WTC11 (cell line): ENCODE measurements around the gene UBE2D2. TPM values are rescaled to one million over a fixed set of nuclear protein-coding genes. Genes with fewer than 3 reads are reported as not detected.
A peak's percentile ranks its signal among the peaks of the same experiment; 100 is the strongest.

Experiments
- ATAC-seq: fragments of 200-7000 bp; cut with Tn5 transposase; 2 replicates; pipeline ENCODE4 v1.10.0; 2021; ENCODE audit warnings: mild to moderate bottlenecking, moderate library complexity
- CTCF ChIA-PET: fragments of 300-600 bp; sonication (Branson Sonifier 250); formaldehyde crosslinking; loops from one replicate; lab custom pipeline; 2021; ENCODE audit warnings: antibody characterized with exemption; lab: Charles Lee
- POLR2A ChIA-PET: fragments of 350-600 bp; sonication (Branson Sonifier 250); formaldehyde crosslinking; loops from one replicate; lab custom pipeline; 2021; ENCODE audit warnings: antibody characterized with exemption; lab: Charles Lee
- DNase-seq: peaks from one replicate; pipeline ENCODE4 v3.0.0; 2021; ENCODE audit warnings: low spot score
- H3K27ac Mint-ChIP-seq: 2 replicates; pipeline ENCODE4 v1.8.0; 2021; ENCODE audit warnings: mixed read lengths
- H3K27me3 Mint-ChIP-seq: 2 replicates; pipeline ENCODE4 v1.8.0; 2021; ENCODE audit warnings: low read depth, mild to moderate bottlenecking, moderate library complexity, mixed read lengths
- H3K36me3 Mint-ChIP-seq: 2 replicates; pipeline ENCODE4 v1.8.0; 2021; ENCODE audit warnings: mixed read lengths
- H3K4me1 Mint-ChIP-seq: 2 replicates; pipeline ENCODE4 v1.8.0; 2022; ENCODE audit warnings: mixed read lengths
- H3K4me3 Mint-ChIP-seq: 2 replicates; pipeline ENCODE4 v1.8.0; 2021; ENCODE audit warnings: mild to moderate bottlenecking, moderate library complexity, mixed read lengths
- H3K9me3 Mint-ChIP-seq: 2 replicates; pipeline ENCODE4 v1.8.0; 2021; ENCODE audit warnings: mixed read lengths
- ATF2 ChIP-seq: sonication (generic); formaldehyde crosslinking; IDR thresholded peaks from 2 replicates; pipeline ENCODE4 v1.8.1; 2022; ENCODE audit warnings: low read depth, missing genetic modification reagents, borderline replicate concordance
- ATF3 ChIP-seq: sonication (generic); formaldehyde crosslinking; conservative IDR thresholded peaks from 2 replicates; pipeline ENCODE4 v1.8.1; 2022; ENCODE audit warnings: mild to moderate bottlenecking, missing genetic modification reagents
- CREB1 ChIP-seq: sonication (generic); formaldehyde crosslinking; IDR thresholded peaks from 2 replicates; pipeline ENCODE4 v1.8.0; 2023; ENCODE audit warnings: mild to moderate bottlenecking, missing genetic modification reagents
- CTCF ChIP-seq: fragments of 200-600 bp; IDR thresholded peaks from 2 replicates; pipeline ENCODE4 v1.8.0; 2022; ENCODE audit warnings: antibody characterized with exemption
- ELF4 ChIP-seq: sonication (generic); formaldehyde crosslinking; IDR thresholded peaks from 2 replicates; pipeline ENCODE4 v1.8.1; 2022; ENCODE audit warnings: low read depth, mild to moderate bottlenecking, moderate library complexity, missing genetic modification reagents
- ETV6 ChIP-seq: sonication (generic); formaldehyde crosslinking; IDR thresholded peaks from 2 replicates; pipeline ENCODE4 v1.8.1; 2022; ENCODE audit warnings: mild to moderate bottlenecking, missing genetic modification reagents
- HMGA2 ChIP-seq: fragments of 250-450 bp; sonication (Bioruptor Pico); IDR thresholded peaks from 2 replicates; pipeline ENCODE4 v1.4.0; 2021; ENCODE audit warnings: mild to moderate bottlenecking, moderate library complexity
- JUN ChIP-seq: sonication (generic); formaldehyde crosslinking; IDR thresholded peaks from 2 replicates; pipeline ENCODE4 v1.8.0; 2023; ENCODE audit warnings: mild to moderate bottlenecking, missing genetic modification reagents
- MYBL2 ChIP-seq: sonication (generic); formaldehyde crosslinking; IDR thresholded peaks from 2 replicates; pipeline ENCODE4 v1.8.1; 2023; ENCODE audit warnings: mild to moderate bottlenecking, moderate library complexity, missing genetic modification reagents
- NFE2L1 ChIP-seq: sonication (generic); formaldehyde crosslinking; IDR thresholded peaks from 2 replicates; pipeline ENCODE4 v1.8.1; 2023; ENCODE audit warnings: missing genetic modification reagents
- NR1H2 ChIP-seq: sonication (generic); formaldehyde crosslinking; IDR thresholded peaks from 2 replicates; pipeline ENCODE4 v1.9.0; 2021; ENCODE audit warnings: mild to moderate bottlenecking, moderate library complexity, missing genetic modification reagents
- SP1 ChIP-seq: sonication (generic); formaldehyde crosslinking; conservative IDR thresholded peaks from 2 replicates; pipeline ENCODE4 v1.8.1; 2022; ENCODE audit warnings: missing genetic modification reagents
- TEAD4 ChIP-seq: sonication (generic); formaldehyde crosslinking; IDR thresholded peaks from 2 replicates; pipeline ENCODE4 v1.8.0; 2022; ENCODE audit warnings: mild to moderate bottlenecking, missing genetic modification reagents
- ZNF219 ChIP-seq: sonication (generic); formaldehyde crosslinking; IDR thresholded peaks from 2 replicates; pipeline ENCODE4 v1.8.0; 2023; ENCODE audit warnings: missing genetic modification reagents, mild to moderate bottlenecking, borderline replicate concordance
- ZNF317 ChIP-seq: sonication (generic); formaldehyde crosslinking; IDR thresholded peaks from 2 replicates; pipeline ENCODE4 v1.8.1; 2023; ENCODE audit warnings: low read depth, mild to moderate bottlenecking, moderate library complexity, missing genetic modification reagents, borderline replicate concordance
- total RNA-seq: library from RNA; stranded (reverse); gene quantifications from 3 replicates; pipeline ENCODE4 v1.2.3, GENCODE V29; 2021
- TF ChIP-seq, protein P1 (sequence below): sonication (generic); formaldehyde crosslinking; IDR thresholded peaks from 2 replicates; pipeline ENCODE4 v1.8.1; 2022; ENCODE audit warnings: mild to moderate bottlenecking, missing genetic modification reagents, moderate library complexity, borderline replicate concordance
- TF ChIP-seq, protein P2 (sequence below): sonication (generic); formaldehyde crosslinking; IDR thresholded peaks from 2 replicates; pipeline ENCODE4 v1.8.1; 2023; ENCODE audit warnings: mild to moderate bottlenecking, missing genetic modification reagents, borderline replicate concordance
- TF ChIP-seq, protein P3 (sequence below): sonication (generic); formaldehyde crosslinking; IDR thresholded peaks from 2 replicates; pipeline ENCODE4 v1.8.1; 2022; ENCODE audit warnings: missing genetic modification reagents, borderline replicate concordance

Gene UBE2D2
- total RNA-seq, 1 experiment from 2014 or later = 183 TPM

GRCh38 chr5:139642891-139643871 lies 82.0 kb downstream of the UBE2D2 start:
- no peak for DNase-seq
- Mint-ChIP-seq H3K4me1 (peaks cover 82% of the 10 kb centered on the region), H3K4me3 (no peak overlapping the region), H3K27ac (no peak overlapping the region), H3K36me3 (no peaks in the 10 kb centered on the region)
- ChIA-PET CTCF (interaction anchor here (1.0 to 12.0 kb wide), 7 partner anchors 8 to 325 kb away, joined by 3 to 247 read pairs (median 5); no protein-coding TSS in a partner anchor), POLR2A (interaction anchor here (2.0 kb wide), 1 partner anchor 67 kb away, joined by 8 read pairs; no protein-coding TSS in a partner anchor)
- no peak for ATAC-seq
- TF ChIP-seq ATF2 (CRISPR knock-in tag) (no peak), SP1 (CRISPR knock-in tag) (0 out of 2 replicates have a peak, but pooled peaks have one; percentile 15)
- TF ChIP-seq, all 79 proteins: peak for 1
- Mint-ChIP-seq H3K9me3 (no peaks in the 10 kb centered on the region), H3K27me3 (peaks cover 32% of the 10 kb centered on the region)

- H3K27ac Mint-ChIP-seq = no peak overlapping the region
- no peak for DNase-seq
- CTCF ChIA-PET = interaction anchor here (1.0 to 3.1 kb wide), 5 partner anchors 8 to 324 kb away, joined by 3 to 17 read pairs (median 3); no protein-coding TSS in a partner anchor
- ATAC-seq = no peak
- peaks cover 32% of the 10 kb centered on the region for H3K27me3 Mint-ChIP-seq
- peaks cover 75% of the 10 kb centered on the region for H3K4me1 Mint-ChIP-seq
- POLR2A ChIA-PET = interaction anchor here (2.0 kb wide), 1 partner anchor 66 kb away, joined by 8 read pairs; no protein-coding TSS in a partner anchor
- no peaks in the 10 kb centered on the region for H3K9me3 Mint-ChIP-seq
- H3K36me3 Mint-ChIP-seq = no peaks in the 10 kb centered on the region
- no peak overlapping the region for H3K4me3 Mint-ChIP-seq
- no peak for TF ChIP-seq TEAD4 (CRISPR knock-in tag)
- no peak for TF ChIP-seq CTCF
- TF ChIP-seq HMGA2 = no peak
- TF ChIP-seq, protein P1, sequence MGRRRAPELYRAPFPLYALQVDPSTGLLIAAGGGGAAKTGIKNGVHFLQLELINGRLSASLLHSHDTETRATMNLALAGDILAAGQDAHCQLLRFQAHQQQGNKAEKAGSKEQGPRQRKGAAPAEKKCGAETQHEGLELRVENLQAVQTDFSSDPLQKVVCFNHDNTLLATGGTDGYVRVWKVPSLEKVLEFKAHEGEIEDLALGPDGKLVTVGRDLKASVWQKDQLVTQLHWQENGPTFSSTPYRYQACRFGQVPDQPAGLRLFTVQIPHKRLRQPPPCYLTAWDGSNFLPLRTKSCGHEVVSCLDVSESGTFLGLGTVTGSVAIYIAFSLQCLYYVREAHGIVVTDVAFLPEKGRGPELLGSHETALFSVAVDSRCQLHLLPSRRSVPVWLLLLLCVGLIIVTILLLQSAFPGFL (CRISPR knock-in tag) = no peak
- TF ChIP-seq, protein P2, sequence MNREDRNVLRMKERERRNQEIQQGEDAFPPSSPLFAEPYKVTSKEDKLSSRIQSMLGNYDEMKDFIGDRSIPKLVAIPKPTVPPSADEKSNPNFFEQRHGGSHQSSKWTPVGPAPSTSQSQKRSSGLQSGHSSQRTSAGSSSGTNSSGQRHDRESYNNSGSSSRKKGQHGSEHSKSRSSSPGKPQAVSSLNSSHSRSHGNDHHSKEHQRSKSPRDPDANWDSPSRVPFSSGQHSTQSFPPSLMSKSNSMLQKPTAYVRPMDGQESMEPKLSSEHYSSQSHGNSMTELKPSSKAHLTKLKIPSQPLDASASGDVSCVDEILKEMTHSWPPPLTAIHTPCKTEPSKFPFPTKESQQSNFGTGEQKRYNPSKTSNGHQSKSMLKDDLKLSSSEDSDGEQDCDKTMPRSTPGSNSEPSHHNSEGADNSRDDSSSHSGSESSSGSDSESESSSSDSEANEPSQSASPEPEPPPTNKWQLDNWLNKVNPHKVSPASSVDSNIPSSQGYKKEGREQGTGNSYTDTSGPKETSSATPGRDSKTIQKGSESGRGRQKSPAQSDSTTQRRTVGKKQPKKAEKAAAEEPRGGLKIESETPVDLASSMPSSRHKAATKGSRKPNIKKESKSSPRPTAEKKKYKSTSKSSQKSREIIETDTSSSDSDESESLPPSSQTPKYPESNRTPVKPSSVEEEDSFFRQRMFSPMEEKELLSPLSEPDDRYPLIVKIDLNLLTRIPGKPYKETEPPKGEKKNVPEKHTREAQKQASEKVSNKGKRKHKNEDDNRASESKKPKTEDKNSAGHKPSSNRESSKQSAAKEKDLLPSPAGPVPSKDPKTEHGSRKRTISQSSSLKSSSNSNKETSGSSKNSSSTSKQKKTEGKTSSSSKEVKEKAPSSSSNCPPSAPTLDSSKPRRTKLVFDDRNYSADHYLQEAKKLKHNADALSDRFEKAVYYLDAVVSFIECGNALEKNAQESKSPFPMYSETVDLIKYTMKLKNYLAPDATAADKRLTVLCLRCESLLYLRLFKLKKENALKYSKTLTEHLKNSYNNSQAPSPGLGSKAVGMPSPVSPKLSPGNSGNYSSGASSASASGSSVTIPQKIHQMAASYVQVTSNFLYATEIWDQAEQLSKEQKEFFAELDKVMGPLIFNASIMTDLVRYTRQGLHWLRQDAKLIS (CRISPR knock-in tag) = no peak
- TF ChIP-seq ELF4 (CRISPR knock-in tag) = no peak
- TF ChIP-seq CREB1 (CRISPR knock-in tag) = no peak
- TF ChIP-seq JUN = no peak
- no peak for TF ChIP-seq ETV6 (CRISPR knock-in tag)
- no peak for TF ChIP-seq MYBL2
- TF ChIP-seq, protein P3, sequence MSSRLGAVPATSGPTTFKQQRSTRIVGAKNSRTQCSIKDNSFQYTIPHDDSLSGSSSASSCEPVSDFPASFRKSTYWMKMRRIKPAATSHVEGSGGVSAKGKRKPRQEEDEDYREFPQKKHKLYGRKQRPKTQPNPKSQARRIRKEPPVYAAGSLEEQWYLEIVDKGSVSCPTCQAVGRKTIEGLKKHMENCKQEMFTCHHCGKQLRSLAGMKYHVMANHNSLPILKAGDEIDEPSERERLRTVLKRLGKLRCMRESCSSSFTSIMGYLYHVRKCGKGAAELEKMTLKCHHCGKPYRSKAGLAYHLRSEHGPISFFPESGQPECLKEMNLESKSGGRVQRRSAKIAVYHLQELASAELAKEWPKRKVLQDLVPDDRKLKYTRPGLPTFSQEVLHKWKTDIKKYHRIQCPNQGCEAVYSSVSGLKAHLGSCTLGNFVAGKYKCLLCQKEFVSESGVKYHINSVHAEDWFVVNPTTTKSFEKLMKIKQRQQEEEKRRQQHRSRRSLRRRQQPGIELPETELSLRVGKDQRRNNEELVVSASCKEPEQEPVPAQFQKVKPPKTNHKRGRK (CRISPR knock-in tag) = no peak
- TF ChIP-seq NR1H2 (CRISPR knock-in tag) = no peak
- no peak for TF ChIP-seq NFE2L1 (CRISPR knock-in tag)
- no peak for TF ChIP-seq ZNF219 (CRISPR knock-in tag)
- TF ChIP-seq ATF3 (CRISPR knock-in tag) = no peak
- TF ChIP-seq ZNF317 (CRISPR knock-in tag) = no peak
Observed at GRCh38 chr5:139644001-139644456, 82.9 kb downstream of the UBE2D2 start.
